NCI-H1694 (cell line): ENCODE results near the gene SAPCD2.
"Not testable (repeated sequence)": the region's sequence is repeated elsewhere in the genome, so short reads cannot be mapped to it uniquely, and the experiment has no call there.

Source experiments
- DNase-seq: peaks from one replicate; lab custom pipeline; 2025; lab: John Stamatoyannopoulos, UW

The SAPCD2 gene

DNA sequence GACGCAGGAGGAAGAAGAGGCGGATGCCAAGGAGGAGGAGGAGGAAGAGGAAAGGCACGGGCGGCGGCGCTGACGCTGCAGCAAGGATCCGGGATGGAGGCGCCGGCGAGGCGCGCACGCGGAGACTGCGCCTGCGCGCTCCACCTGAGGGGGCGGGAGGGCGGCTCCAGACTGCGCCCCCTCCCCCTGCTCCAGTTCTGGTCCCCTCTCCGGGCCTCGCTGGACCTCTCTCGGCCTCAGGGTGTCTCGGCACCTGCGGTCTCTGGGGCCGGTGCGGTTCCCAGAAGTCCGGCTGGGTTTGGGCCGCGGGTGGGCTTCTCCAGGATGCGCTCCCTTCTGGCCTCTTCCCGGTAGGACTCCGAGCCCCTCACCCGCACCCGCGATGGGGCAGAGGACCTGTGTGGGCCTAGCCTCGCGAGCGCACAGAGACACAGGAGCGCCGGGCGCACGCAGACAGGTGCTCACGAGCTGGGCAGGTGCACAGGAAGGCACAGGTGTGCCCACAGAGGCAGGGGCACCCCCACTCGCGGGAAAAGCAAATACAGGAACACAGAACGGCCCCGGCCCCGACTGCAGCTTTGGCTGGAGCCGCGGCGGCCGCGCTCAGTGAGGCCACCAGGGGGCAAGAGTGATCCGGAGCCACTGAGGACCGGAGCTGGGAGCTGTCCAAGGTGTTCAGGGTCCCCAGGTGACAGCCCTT, 24.1 kb downstream of the SAPCD2 start, which contains the start of gene NPDC1:
Gene NPDC1 (minus strand): TSS at position 90 of the 700 bp plus-strand sequence. CDS start 188 bp downstream, outside the sequence.
- DNase-seq: peak; percentile 38

DNA sequence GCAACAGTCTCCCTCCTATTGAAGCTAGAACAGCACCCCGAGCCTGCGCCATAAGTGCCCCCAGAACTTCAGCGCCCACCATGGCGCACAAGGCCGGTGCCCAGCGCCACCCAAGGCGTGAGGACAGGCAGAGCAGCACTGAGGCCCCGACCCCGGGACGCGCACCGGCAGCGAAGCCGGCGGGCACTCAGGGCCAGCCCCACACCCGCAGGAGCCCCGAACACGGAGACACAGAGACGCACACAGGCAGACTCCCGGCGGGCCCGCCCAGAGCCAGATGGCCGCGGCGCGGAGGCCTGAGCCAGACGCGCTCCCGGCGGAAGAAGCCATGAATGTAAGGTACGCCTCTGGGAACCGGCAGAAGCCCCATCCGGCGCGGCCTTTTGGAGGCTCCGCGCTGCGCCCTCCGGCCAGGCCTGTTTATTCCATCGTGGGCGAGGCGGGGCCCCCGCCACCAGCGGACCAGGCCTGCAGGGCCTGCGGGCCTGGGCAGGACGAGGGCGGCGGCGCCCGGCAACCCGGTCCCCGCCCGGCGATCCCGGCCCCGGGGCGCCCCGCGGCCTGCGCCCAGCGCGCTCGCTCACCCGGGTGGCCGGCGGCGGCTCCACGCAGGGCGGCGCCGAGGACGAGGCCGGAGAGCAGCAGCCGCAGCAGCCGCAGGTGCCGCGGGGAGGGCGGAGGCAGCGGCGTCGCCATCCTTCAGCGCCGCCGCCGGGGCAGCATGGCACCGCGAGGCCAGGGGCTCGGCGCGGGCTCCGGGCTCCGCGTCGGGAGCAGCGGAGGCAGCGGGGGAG, 24.9 kb downstream of the SAPCD2 start:
- no peak for DNase-seq

DNA sequence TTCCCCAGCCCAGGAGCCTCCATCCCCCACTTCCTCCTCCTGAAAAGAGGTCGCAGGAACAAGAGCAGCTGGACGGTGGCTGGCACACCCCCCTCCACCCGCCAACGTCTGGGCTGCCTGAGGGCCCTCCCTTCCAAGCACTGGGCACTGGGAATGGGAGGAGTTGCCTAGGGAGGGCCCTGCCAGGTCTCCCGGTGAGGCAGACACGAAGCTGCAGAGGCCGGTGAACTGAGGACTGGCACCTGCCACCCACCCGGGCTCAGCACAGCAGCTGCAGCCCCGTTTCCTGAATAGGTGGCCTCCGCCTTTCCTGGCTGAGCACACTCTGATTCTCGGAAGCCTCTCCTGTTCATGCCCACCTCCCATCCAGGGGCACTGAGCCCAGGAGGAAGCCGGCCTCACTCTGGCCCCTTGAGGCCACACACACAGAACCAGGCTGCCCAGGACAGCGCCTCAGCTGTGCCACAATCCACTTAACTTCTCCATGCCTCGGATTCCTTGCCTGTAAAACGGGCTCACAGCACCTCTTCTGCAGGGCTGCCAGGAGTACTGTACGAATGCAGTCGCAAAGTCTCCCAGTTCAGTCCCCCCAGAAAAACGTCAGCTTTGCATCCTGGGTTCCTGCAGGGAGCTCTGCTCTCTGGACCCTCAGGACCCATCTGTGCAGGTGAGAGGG, 25.7 kb downstream of the SAPCD2 start:
- DNase-seq: no peak

DNA sequence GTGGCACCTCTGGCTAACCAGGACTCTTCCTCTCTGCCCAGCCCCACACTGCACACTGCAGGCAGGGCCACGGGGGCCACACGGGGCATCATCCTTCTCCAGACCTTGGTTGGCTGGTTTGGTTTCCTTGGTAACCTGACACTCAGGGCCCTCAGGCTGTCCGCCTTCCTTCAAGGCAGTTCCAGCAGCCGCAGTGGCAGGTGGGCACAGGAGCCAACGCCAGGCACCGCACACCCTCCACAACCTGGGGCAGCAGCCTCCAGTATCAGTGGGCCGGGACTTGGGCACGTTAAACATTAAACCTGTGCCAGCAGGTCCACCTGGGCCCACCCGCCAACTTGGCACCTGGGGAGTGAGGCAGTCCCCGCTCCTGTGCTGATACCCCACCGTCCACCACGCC, 26.3 kb downstream of the SAPCD2 start:
- no peak for DNase-seq

DNA sequence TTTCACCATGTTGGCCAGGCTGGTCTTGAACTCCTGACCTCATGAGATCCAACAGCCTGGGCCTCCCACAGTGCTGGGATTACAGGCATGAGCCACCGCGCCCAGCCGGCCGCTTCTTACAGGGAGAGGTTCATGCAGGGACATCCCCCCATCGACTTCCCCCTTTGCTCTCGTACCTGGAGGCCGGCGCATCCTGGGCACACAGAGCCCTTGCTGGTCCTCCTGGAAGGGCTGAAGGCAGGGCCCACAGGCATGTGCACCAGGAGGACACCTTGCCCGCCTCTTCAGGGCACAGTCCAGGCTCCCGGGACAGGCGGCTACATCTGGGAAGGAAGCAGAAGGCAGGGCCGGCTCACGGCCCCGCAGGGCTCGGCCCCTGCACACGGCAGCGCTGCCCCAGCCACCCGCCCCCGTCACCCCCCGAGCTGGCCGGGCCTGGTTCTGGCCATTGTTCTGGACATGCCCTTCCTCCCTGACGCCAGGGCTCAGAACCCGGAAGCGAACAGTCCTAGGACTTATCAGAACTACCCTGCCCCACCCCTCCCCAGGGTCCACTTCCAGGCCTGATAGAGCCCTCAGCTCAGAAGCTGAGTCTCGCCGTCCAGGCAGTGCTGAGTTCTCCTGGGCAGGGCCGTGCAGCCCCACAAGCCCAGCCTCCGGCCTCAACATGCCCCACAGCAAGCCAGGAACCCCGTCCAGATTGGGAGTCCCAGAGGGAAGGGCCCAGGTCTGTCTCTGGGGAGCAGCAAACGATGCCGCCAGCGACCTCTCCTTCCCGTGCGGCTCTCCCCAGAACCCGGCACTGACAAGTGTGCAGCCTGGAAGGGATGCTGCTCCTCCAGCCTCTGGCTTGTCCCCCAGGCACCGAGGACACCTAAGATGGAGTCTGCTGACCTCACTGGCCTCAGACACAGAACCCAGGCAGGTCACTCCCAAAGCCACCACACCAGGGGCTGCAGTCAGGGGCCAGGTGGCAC, 27.3 kb downstream of the SAPCD2 start:
- DNase-seq: no peak

DNA sequence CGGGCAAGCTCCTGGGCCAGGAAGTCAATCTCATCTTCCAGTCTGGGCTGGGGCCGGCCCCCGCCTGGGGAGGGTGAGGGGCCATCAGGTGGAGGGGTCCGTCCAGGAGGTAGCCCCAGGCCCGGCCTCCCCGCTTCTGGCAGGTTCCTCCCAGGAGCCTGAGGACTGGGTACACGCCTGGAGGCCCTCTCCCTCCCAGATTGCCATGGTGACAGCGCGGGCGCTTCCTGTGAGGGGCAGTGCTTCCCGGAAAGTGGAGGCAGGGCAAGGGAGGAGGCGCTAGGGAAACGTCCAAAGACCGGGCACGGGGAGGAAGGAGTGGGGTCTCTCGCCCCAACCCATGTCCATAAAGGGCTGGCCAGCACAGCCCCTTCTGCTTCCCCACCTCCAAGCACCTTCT, 29.2 kb downstream of the SAPCD2 start:
- no peak for DNase-seq

GRCh38 chr9:137040568-137040967, 29.8 kb downstream of the SAPCD2 start:
- DNase-seq: no peak

DNA sequence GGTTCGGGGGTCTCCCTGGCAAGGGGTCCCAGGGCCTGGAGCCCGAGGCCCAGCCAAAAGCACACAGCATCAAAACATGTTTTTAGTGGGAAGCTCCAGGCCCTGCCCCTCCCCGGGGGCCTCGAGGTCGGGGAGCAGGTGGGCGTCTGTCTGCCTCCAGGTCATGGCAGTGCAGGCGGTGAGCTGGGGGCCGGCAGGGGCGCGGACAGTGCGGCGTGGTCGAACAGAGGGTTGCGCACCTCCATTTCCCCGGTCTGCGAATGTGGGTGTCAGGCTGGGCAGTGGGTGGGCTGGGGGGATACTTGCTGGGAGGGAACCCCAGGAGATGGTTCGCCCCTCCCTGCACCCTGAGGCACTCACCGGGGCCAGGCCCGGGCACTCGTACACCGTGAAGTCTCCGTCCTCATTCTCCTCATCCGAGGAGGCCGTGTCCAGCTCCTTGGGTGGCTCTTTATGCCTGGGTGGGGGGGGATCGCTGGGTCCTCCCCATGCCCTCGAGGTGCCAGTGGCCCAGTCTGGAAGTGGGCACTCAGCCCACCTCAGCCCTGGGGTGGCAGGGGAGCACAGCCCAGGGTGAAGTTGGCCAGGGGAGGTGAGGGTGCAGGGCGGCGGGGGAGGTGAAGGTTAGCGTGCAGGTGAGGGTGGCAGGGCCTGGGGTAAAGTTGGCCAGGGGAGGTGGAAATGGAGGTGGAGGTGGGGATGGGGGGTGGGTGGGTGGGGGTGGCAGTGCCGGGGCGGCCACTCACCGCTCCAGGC, 30.6 kb downstream of the SAPCD2 start:
- DNase-seq: no peak

DNA sequence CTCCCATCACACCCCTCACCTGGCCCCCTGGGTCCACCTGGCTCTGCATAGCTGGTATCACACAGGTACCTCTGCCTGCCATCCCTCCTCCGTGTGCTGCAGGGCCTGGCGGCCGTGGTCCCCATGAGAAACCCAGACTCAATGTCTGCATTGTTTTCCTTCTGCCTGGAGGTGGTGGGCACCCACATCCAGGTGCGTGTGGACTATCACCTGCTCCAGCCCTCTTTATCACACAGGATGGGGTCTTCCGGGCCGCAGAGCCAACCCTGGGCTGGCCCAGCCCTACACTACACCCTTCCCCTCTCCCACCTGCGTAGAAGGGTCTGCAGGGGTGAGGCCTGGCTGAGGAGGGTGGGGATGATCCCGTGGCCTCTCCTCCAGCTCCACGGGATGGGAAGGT, 31.4 kb downstream of the SAPCD2 start:
- DNase-seq: no peak

GRCh38 chr9:137037483-137037882, 32.9 kb downstream of the SAPCD2 start:
- DNase-seq: no peak

- no peak for DNase-seq
These were observed 33.3 kb downstream of the SAPCD2 start for GRCh38 chr9:137037035-137037434.

DNA sequence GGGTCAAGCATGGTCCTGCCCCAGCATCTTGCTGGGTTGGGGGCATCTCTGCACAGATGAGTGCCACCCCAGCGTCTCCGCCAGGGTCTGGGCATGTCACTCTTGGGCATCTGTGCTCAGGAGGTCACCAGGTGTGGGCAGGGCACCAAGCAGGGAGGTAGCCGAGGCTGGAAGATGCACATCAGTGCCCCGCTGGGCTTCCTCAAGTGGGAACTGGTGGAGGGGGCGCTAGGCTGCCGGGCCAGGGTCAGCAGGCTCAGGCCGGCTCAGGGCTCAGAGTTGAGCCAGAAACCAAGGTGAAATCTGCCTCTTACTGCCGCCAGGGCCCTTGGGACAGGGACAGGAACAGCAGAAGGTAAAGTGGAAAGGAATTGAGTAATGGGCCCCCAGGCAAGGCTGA, 34.4 kb downstream of the SAPCD2 start:
- no peak for DNase-seq

GRCh38 chr9:137035507-137035834, 34.9 kb downstream of the SAPCD2 start:
- no peak for DNase-seq

DNA sequence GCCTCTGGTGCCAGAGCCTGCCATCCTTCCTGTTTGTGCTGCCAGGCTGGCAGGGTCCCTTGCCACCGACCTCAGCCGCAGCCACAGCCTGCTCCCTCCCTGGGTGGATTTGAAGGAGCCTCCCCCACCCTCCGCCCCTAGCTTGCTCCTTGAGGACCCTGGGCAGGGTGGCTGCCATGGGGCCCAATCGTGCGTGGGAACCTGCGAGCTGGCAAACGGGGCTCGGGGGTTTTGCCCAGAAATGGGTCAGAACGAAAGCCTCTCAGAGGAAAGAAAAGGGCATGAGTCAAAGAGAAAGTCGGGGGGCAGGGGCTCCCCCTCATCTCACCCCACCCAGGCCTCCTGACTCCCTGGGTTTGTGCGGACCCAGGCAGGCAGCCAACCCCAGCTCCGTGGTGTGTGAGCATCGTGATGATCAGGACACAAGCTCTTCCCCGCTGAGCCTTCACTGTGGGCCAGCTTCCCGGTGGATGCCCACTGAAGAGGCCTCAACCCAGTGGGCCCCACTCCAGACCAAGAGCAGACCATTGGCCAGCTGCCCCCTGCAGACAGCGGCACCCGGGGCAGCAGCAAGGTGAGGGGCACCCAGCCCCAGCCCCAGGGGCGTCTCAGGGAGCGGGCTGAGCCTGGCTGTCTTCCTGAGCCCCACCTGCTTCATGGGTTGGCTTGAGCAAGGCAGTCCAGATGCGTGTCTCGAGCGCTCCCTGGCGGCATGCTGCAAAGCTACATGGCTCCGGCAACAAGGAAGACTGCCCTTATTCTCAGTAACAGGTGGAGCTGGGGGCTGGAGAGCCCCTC, 35.4 kb downstream of the SAPCD2 start:
- peak; percentile 68 for DNase-seq

DNA sequence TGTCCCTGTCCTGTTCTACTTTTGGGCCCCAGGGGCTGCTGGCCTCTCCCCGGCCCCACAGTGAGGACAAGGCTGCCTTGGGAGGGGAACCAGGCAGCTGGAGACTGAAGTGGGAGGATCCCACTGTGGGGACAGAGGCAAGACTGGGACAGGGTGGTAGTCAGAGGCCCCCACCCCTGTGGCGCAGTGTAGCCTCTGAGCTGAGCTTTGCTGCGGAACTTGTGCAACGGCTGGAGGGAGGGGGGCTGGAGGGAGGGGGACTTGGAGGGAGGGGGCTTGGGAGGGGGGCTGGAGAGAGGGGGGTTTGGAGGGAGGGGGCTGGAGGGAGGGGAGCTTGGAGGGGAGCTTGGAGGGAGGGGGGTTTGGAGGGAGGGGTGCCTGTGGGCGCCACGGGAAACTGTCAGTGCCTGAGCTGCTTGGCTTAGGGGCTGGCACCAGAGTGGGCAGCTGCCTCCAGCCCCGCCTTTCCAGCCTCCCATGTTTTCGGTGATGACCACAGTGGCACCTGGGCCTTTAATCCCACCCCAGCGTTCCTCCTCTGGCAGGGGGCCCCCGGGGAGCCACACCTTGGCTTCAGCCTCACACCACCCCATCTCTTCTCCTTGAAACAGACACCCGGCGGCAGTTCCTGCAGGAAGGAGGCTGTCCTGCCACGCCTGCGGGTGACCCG, 36.2 kb downstream of the SAPCD2 start:
- no peak for DNase-seq

- DNase-seq: not testable (repeated sequence)
These were observed 36.9 kb downstream of the SAPCD2 start for GRCh38 chr9:137033481-137033880.

DNA sequence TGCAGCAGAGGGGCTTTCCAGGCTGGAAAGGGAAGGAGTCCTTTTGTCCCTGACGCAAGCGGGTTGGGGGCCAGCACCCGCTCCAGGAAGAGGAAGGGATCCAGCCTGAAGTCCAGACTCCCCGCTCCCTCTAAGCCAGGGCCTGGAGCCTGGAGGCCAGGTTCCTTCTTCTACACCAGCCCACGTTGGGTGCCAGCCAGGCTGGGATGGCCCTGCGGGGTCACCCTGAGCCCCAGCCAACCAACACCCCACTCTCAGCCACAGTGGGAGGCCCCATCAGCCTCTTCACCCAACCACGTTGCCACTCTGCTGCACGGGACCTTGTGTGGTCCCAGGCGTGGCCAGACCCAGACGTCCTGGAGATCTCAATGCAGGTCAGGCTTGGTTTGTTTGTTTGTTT, 37.5 kb downstream of the SAPCD2 start:
- DNase-seq: no peak

DNA sequence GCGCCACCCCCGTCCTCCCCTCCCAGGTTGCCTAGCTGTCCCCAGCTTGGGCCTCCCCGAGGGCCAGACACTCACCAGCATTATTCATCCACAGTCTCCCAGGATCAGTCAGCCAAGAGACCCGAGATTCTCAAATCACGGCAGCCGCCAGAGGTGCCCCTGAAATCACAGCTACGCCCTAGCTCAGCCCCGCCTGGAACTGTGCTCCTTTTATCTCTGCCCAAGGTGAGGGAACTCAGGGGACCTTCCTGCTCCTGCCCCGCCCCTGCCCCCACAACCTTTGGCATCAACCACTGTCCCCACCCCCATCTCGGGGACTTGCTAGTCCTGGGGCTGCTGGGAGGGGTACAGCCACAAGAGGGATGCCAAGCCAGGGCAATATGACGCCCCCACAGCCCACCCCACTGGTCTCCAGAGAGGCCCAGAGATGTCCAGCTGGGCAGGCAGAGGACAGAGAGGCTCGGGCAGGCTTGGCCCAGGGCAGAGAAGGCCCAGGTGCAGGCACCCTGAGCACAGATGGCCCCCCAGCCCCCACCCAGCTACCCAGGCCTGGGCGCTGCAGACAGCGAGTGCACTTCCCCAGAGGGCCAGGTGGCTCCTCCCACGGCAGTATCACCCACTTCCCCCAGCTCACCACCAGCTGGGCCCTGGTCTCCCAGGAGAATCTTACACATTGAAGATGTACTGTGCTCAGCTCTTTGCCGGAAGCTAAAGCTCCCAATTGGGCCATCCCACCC, 38.3 kb downstream of the SAPCD2 start, which contains the start of gene FUT7:
Gene FUT7 (minus strand): TSS at position 185 of the 737 bp plus-strand sequence. CDS start 97 bp downstream, at position 88.
- no peak for DNase-seq
